H9 (cell line): ENCODE results near the gene ZNF524. TPM values are rescaled to one million over a fixed set of nuclear protein-coding genes. Genes with fewer than 3 reads are reported as not detected.

Experiments
- DNase-seq: peaks from one replicate; pipeline ENCODE4 v3.0.0-alpha.2; 2017
- H2AFZ ChIP-seq: one replicate; pipeline ENCODE4 v1.6.1; 2013; ENCODE audit warnings: mild to moderate bottlenecking, low read length, control low read depth, moderate library complexity
- H2AK5ac ChIP-seq: 2 replicates; pipeline ENCODE4 v1.6.1; 2013; ENCODE audit warnings: low read length, control low read depth, mixed read lengths; ENCODE audit not compliant: insufficient read length
- H2BK120ac ChIP-seq: one replicate; pipeline ENCODE4 v1.6.1; 2013; ENCODE audit warnings: low read depth, mild to moderate bottlenecking, low read length, control low read depth, inconsistent platforms; ENCODE audit not compliant: poor library complexity, severe bottlenecking
- H2BK12ac ChIP-seq: 2 replicates; pipeline ENCODE4 v1.6.1; 2013; ENCODE audit warnings: low read length, control low read depth, mixed read lengths, low read depth; ENCODE audit not compliant: insufficient read length
- H2BK15ac ChIP-seq: 2 replicates; pipeline ENCODE4 v1.6.1; 2013; ENCODE audit warnings: low read depth, low read length, control low read depth
- H2BK20ac ChIP-seq: one replicate; pipeline ENCODE4 v1.6.1; 2013; ENCODE audit warnings: low read depth, mild to moderate bottlenecking, low read length, control low read depth, inconsistent platforms; ENCODE audit not compliant: poor library complexity, severe bottlenecking
- H2BK5ac ChIP-seq: 2 replicates; pipeline ENCODE4 v1.6.1; 2013; ENCODE audit warnings: low read length, control low read depth, mixed read lengths; ENCODE audit not compliant: insufficient read length
- H3K14ac ChIP-seq: 2 replicates; pipeline ENCODE4 v1.6.1; 2013; ENCODE audit warnings: low read length, control low read depth; ENCODE audit not compliant: insufficient read depth
- H3K18ac ChIP-seq: 2 replicates; pipeline ENCODE4 v1.6.1; 2013; ENCODE audit warnings: low read depth, mild to moderate bottlenecking, mixed read lengths, low read length, control low read depth; ENCODE audit not compliant: insufficient read length
- H3K23ac ChIP-seq: 2 replicates; pipeline ENCODE4 v1.6.1; 2013; ENCODE audit warnings: low read length, control low read depth, mixed read lengths, low read depth; ENCODE audit not compliant: insufficient read length
- H3K23me2 ChIP-seq: 2 replicates; pipeline ENCODE4 v1.6.1; 2013; ENCODE audit warnings: low read depth, mild to moderate bottlenecking, mixed read lengths, low read length, control low read depth; ENCODE audit not compliant: insufficient read length, poor library complexity, severe bottlenecking
- H3K27ac ChIP-seq: 2 replicates; pipeline ENCODE4 v1.5.1; 2013; ENCODE audit warnings: low read length, control low read depth, mixed read lengths, low read depth; ENCODE audit not compliant: insufficient read length
- H3K27me3 ChIP-seq: 2 replicates; pipeline ENCODE4 v1.6.1; 2013; ENCODE audit warnings: low read length, control low read depth, inconsistent platforms; ENCODE audit not compliant: insufficient read depth
- H3K4ac ChIP-seq: 2 replicates; pipeline ENCODE4 v1.6.1; 2013; ENCODE audit warnings: low read depth, mild to moderate bottlenecking, control low read depth, inconsistent platforms, low read length, moderate library complexity
- H3K4me1 ChIP-seq: 2 replicates; pipeline ENCODE4 v1.6.1; 2013; ENCODE audit warnings: low read length, control low read depth, inconsistent platforms; ENCODE audit not compliant: insufficient read depth
- H3K4me2 ChIP-seq: 2 replicates; pipeline ENCODE4 v1.6.1; 2013; ENCODE audit warnings: low read length, control low read depth, mixed read lengths; ENCODE audit not compliant: insufficient read length, insufficient read depth
- H3K56ac ChIP-seq: 2 replicates; pipeline ENCODE4 v1.6.1; 2013; ENCODE audit warnings: low read depth, mild to moderate bottlenecking, mixed read lengths, low read length, control low read depth; ENCODE audit not compliant: insufficient read length
- H3K79me1 ChIP-seq: 2 replicates; pipeline ENCODE4 v1.6.1; 2013; ENCODE audit warnings: low read depth, mild to moderate bottlenecking, moderate library complexity, low read length, control low read depth, inconsistent platforms; ENCODE audit not compliant: insufficient read depth, poor library complexity, severe bottlenecking
- H3K79me2 ChIP-seq: 2 replicates; pipeline ENCODE4 v1.6.1; 2013; ENCODE audit warnings: low read length, control low read depth, inconsistent platforms; ENCODE audit not compliant: insufficient read depth
- H3K9ac ChIP-seq: 2 replicates; pipeline ENCODE4 v1.6.1; 2013; ENCODE audit warnings: low read length, control low read depth, mixed read lengths; ENCODE audit not compliant: insufficient read length; ENCODE audit errors: extremely low read depth
- H3K9me3 ChIP-seq: one replicate; pipeline ENCODE4 v1.6.1; 2013; ENCODE audit warnings: low read depth, low read length, inconsistent platforms; ENCODE audit not compliant: control insufficient read depth
- H3T11ph ChIP-seq: one replicate; pipeline ENCODE4 v1.6.1; 2013; ENCODE audit warnings: mild to moderate bottlenecking, low read length, control low read depth, inconsistent platforms
- H4K20me1 ChIP-seq: one replicate; pipeline ENCODE4 v1.6.1; 2013; ENCODE audit not compliant: control insufficient read depth, insufficient read length, insufficient read depth
- H4K5ac ChIP-seq: 2 replicates; pipeline ENCODE4 v1.6.1; 2013; ENCODE audit warnings: low read depth, mild to moderate bottlenecking, mixed read lengths, low read length, control low read depth; ENCODE audit not compliant: insufficient read length
- H4K8ac ChIP-seq: replicated peaks from 2 replicates; pipeline ENCODE4 v1.6.1; 2013; ENCODE audit warnings: low read length, control low read depth, mixed read lengths, low read depth; ENCODE audit not compliant: insufficient read length
- H4K91ac ChIP-seq: 2 replicates; pipeline ENCODE4 v1.6.1; 2013; ENCODE audit warnings: low read depth, mild to moderate bottlenecking, moderate library complexity, mixed read lengths, low read length, control low read depth; ENCODE audit not compliant: insufficient read length
- H3K27ac Mint-ChIP-seq, 3 experiments: 2 replicates in 2 of 3; 3 replicates in 1 of 3; pipeline ENCODE4 v1.8.0; 2020 to 2021; ENCODE audit warnings: mixed read lengths in 3 of 3, mild to moderate bottlenecking in 1 of 3, moderate library complexity in 1 of 3
- H3K27me3 Mint-ChIP-seq: 2 replicates; pipeline ENCODE4 v1.8.0; 2021; ENCODE audit warnings: low read depth, mild to moderate bottlenecking, moderate library complexity, mixed read lengths
- H3K36me3 Mint-ChIP-seq, 3 experiments: 2 replicates in 2 of 3; 3 replicates in 1 of 3; pipeline ENCODE4 v1.8.0; 2020 to 2021; ENCODE audit warnings: low read depth in 3 of 3, mixed read lengths in 3 of 3; ENCODE audit not compliant: insufficient read depth in 1 of 3
- H3K4me1 Mint-ChIP-seq, 2 experiments: 2 replicates each; pipeline ENCODE4 v1.8.0; 2020; ENCODE audit warnings: mixed read lengths in 2 of 2
- H3K4me3 Mint-ChIP-seq, 2 experiments: 2 replicates in 1 of 2; 3 replicates in 1 of 2; pipeline ENCODE4 v1.8.0; 2020 to 2021; ENCODE audit warnings: mild to moderate bottlenecking in 2 of 2, mixed read lengths in 2 of 2, moderate library complexity in 1 of 2
- H3K9me3 Mint-ChIP-seq, 2 experiments: 2 replicates in 1 of 2; 3 replicates in 1 of 2; pipeline ENCODE4 v1.8.0; 2020; ENCODE audit warnings: mild to moderate bottlenecking in 2 of 2, mixed read lengths in 2 of 2, moderate library complexity in 1 of 2
- WGBS: extraction: QIAGEN DNeasy Blood & Tissue Kit; methylation state at CpG from one replicate; pipeline ENCODE4 v1.1.7; 2013; ENCODE audit warnings: missing lambda C conversion rate, low lambda C conversion rate, mixed read lengths; ENCODE audit not compliant: insufficient read length; ENCODE audit errors: extremely low coverage; 5-methylcytosine and 5-hydroxymethylcytosine counted together
- total RNA-seq: library from RNA; stranded (reverse); gene quantifications from 2 replicates; pipeline ENCODE4 v1.2.1, GENCODE V29; 2021
- TF ChIP-seq, protein P1 (sequence below): fragments of 200-600 bp; sonication (generic); conservative IDR thresholded peaks from 3 replicates; pipeline ENCODE4 v1.8.0; 2021; ENCODE audit warnings: antibody characterized with exemption, mild to moderate bottlenecking

ZNF524 gene
- total RNA-seq, 1 experiment from 2014 or later = 3.0 TPM

DNA sequence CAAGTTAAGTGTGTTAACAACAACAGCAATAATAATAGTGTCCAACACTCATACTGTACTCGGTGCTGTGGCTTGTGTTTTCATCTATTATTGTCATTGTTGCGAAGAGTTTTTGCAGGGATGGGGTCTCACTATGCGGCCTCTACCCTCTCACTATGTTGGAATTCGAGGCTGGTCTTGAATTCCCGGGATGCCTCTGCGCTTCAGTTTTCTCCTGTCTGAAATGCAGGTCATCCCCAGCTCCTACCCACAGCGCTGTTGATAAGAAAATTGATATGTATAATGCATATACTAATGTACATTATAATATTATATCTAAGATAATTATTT, 49.8 kb upstream of the ZNF524 start:
- Mint-ChIP-seq H3K36me3 (no peaks in the 10 kb centered on the region), H3K27me3 (peaks cover 4% of the 10 kb centered on the region), H3K9me3 (no peaks in the 10 kb centered on the region; a peak in 1 of 5 replicates), H3K4me3 (peak overlapping the region; percentile 63 to 82), H3K4me1 (peaks cover 46 to 72% of the 10 kb centered on the region in 2 experiments), H3K27ac (peak overlapping the region in 2 of 3 experiments; percentile 44 to 80; a peak in 2 of 7 replicates)
- Histone ChIP-seq H3K4me2 (peak overlapping the region; percentile 41), H3K79me1 (no peaks in the 10 kb centered on the region), H3K9ac (no peak overlapping the region), H3K9me3 (no peaks in the 10 kb centered on the region), H3K4me1 (peaks cover 8% of the 10 kb centered on the region; the same call in 1 of the 2 replicates), H3K18ac (peak overlapping the region; percentile 41), H3K27ac (no peak overlapping the region), H2AK5ac (no peak overlapping the region), H2BK20ac (no peak overlapping the region), H3K23ac (no peak overlapping the region), H3K23me2 (peaks cover 7% of the 10 kb centered on the region), H4K91ac (no peak overlapping the region), H2BK5ac (no peak overlapping the region), H3T11ph (no peak overlapping the region), H2AFZ (no peak overlapping the region), H3K14ac (0 out of 2 replicates have a peak overlapping the region, but pooled peaks have one; percentile 27), H4K20me1 (no peaks in the 10 kb centered on the region), H3K4ac (no peak overlapping the region), H2BK12ac (no peak overlapping the region), H3K27me3 (no peaks in the 10 kb centered on the region), H3K79me2 (no peaks in the 10 kb centered on the region), H2BK120ac (no peak overlapping the region), H4K5ac (no peak overlapping the region), H3K56ac (no peak overlapping the region), H2BK15ac (no peak overlapping the region), H4K8ac (no peak overlapping the region)
- no peak for DNase-seq
- no CpG with 5 or more reads among the region's 7 CpGs for WGBS
- TF ChIP-seq, protein P1, sequence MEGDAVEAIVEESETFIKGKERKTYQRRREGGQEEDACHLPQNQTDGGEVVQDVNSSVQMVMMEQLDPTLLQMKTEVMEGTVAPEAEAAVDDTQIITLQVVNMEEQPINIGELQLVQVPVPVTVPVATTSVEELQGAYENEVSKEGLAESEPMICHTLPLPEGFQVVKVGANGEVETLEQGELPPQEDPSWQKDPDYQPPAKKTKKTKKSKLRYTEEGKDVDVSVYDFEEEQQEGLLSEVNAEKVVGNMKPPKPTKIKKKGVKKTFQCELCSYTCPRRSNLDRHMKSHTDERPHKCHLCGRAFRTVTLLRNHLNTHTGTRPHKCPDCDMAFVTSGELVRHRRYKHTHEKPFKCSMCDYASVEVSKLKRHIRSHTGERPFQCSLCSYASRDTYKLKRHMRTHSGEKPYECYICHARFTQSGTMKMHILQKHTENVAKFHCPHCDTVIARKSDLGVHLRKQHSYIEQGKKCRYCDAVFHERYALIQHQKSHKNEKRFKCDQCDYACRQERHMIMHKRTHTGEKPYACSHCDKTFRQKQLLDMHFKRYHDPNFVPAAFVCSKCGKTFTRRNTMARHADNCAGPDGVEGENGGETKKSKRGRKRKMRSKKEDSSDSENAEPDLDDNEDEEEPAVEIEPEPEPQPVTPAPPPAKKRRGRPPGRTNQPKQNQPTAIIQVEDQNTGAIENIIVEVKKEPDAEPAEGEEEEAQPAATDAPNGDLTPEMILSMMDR = no peak; the same call in 2 of the 3 replicates
